K562 (cell line): ENCODE results near the gene ABHD8. TPM values are rescaled to one million over a fixed set of nuclear protein-coding genes. Genes with fewer than 3 reads are reported as not detected.
A peak's percentile ranks its signal among the peaks of the same experiment; 100 is the strongest.

ENCODE experiments used
- ARID4B ChIP-seq: sonication (generic); formaldehyde crosslinking; IDR thresholded peaks from 2 replicates; pipeline ENCODE4 v1.8.0; 2022; ENCODE audit warnings: mild to moderate bottlenecking, missing genetic modification reagents
- CAMTA2 ChIP-seq: fragments of 250-450 bp; sonication (Bioruptor Pico); conservative IDR thresholded peaks from 2 replicates; pipeline ENCODE4 v1.5.1; 2022
- CTBP1 ChIP-seq: fragments of 450-650 bp; IDR thresholded peaks from 2 replicates; pipeline ENCODE4 v1.6.1; 2016; ENCODE audit warnings: borderline replicate concordance
- DMBX1 ChIP-seq: fragments of 250-450 bp; sonication (Bioruptor Pico); IDR thresholded peaks from 2 replicates; pipeline ENCODE4 v1.8.0; 2022; ENCODE audit warnings: inconsistent platforms, mild to moderate bottlenecking, moderate library complexity, borderline replicate concordance
- ETV1 ChIP-seq: fragments of 450-650 bp; conservative IDR thresholded peaks from 2 replicates; pipeline ENCODE4 v1.6.1; 2016; ENCODE audit warnings: missing genetic modification characterization, control low read depth, low read depth, missing compliant biosample characterization
- HCFC1 ChIP-seq: IDR thresholded peaks from 2 replicates; pipeline ENCODE4 v1.6.1; 2012; ENCODE audit warnings: low read depth, low read length, improper control_type of control experiment
- KAT7 ChIP-seq: sonication (generic); formaldehyde crosslinking; IDR thresholded peaks from 2 replicates; pipeline ENCODE4 v1.8.0; 2022; ENCODE audit warnings: missing genetic modification reagents, mild to moderate bottlenecking, borderline replicate concordance
- KDM4B ChIP-seq, 2 experiments: fragments of 450-650 bp in 1 of 2; sonication (generic) in 1 of 2; IDR thresholded peaks; 2 replicates each; pipeline ENCODE4 v1.6.1; 2016 to 2017; ENCODE audit warnings: borderline replicate concordance in 2 of 2, antibody characterized with exemption in 1 of 2, low read depth in 1 of 2, mild to moderate bottlenecking in 1 of 2
- MXI1 ChIP-seq: IDR thresholded peaks from 2 replicates; pipeline ENCODE4 v1.6.1; 2011; ENCODE audit warnings: low read depth, mild to moderate bottlenecking, improper control_type of control experiment, low read length
- MYC ChIP-seq, 2 experiments: fragments of 250-450 bp in 1 of 2; sonication (Bioruptor Pico) in 1 of 2; IDR thresholded peaks; 2 replicates each; pipeline versions ENCODE4 v1.5.1 to v1.6.1; 2012 to 2021; ENCODE audit warnings: low read depth in 2 of 2, borderline replicate concordance in 1 of 2, improper control_type of control experiment in 1 of 2, low read length in 1 of 2, mild to moderate bottlenecking in 1 of 2, moderate library complexity in 1 of 2
- NBN ChIP-seq: fragments of 450-650 bp; IDR thresholded peaks from 2 replicates; pipeline ENCODE4 v1.6.1; 2016; ENCODE audit warnings: low read depth, mild to moderate bottlenecking
- NFYB ChIP-seq: IDR thresholded peaks from 2 replicates; pipeline ENCODE4 v1.6.1; 2011; ENCODE audit warnings: mild to moderate bottlenecking, moderate library complexity; ENCODE audit not compliant: insufficient read length; ENCODE audit errors: extremely low read depth
- SIX5 ChIP-seq, 2 experiments: IDR thresholded peaks; 2 replicates each; pipeline ENCODE4 v1.6.1; 2011; ENCODE audit warnings: low read length in 2 of 2, borderline replicate concordance in 1 of 2, low read depth in 1 of 2, mild to moderate bottlenecking in 1 of 2, moderate library complexity in 1 of 2; ENCODE audit not compliant: insufficient read depth in 1 of 2
- SMARCE1 ChIP-seq: fragments of 450-650 bp; IDR thresholded peaks from 2 replicates; pipeline ENCODE4 v1.7.1; 2016; ENCODE audit warnings: mild to moderate bottlenecking
- TEAD1 ChIP-seq, 2 experiments: fragments of 450-650 bp in 1 of 2; sonication (generic) in 1 of 2; formaldehyde crosslinking; IDR thresholded peaks; 2 replicates each; pipeline versions ENCODE4 v1.4.0 to v1.8.0; 2020 to 2022; ENCODE audit warnings: mild to moderate bottlenecking in 2 of 2, missing genetic modification reagents in 1 of 2
- TFAP4 ChIP-seq: sonication (generic); formaldehyde crosslinking; IDR thresholded peaks from 2 replicates; pipeline ENCODE4 v1.8.0; 2022; ENCODE audit warnings: missing genetic modification reagents, mild to moderate bottlenecking, moderate library complexity, borderline replicate concordance
- ZNF197 ChIP-seq: fragments of 200-800 bp; sonication (Bioruptor generic); IDR thresholded peaks from 2 replicates; pipeline ENCODE4 v1.6.1; 2016; ENCODE audit warnings: low read depth, missing genetic modification characterization, missing compliant biosample characterization
- ZNF586 ChIP-seq: fragments of 450-650 bp; formaldehyde crosslinking; conservative IDR thresholded peaks from 2 replicates; pipeline ENCODE4 v1.4.0; 2020; ENCODE audit warnings: mild to moderate bottlenecking, moderate library complexity
- polyA plus RNA-seq, 8 experiments: library from polyadenylated mRNA; depleted of rRNA in 4 of 8; stranded (reverse) in 5 of 8; unstranded in 3 of 8; fragments of >200 nt; fragmentation: Nextera tagmentation in 2 of 8; fragmentation: Illumina TruSeq in 1 of 8; extraction: Ambion mirVana in 2 of 8; extraction: Trizol in 1 of 8; gene quantifications; 2 replicates each; pipeline versions ENCODE4 v1.2.1 to v1.2.3, GENCODE V29; 2011 to 2014; ENCODE audit warnings: inconsistent platforms in 1 of 8, missing spikeins in 1 of 8
- total RNA-seq, 7 experiments: library from RNA; depleted of rRNA in 6 of 7; stranded (reverse); fragments of >200 nt in 6 of 7; fragmentation: Illumina TruSeq in 2 of 7; extraction: Trizol in 2 of 7; gene quantifications; 2 replicates each; pipeline versions ENCODE4 v1.2.1 to v1.2.3, GENCODE V29; 2011 to 2021; ENCODE audit warnings: low replicate concordance in 1 of 7
- TF ChIP-seq, protein P1 (sequence below): fragments of 450-650 bp; IDR thresholded peaks from 2 replicates; pipeline ENCODE4 v1.6.1; 2017; ENCODE audit warnings: antibody characterized with exemption

ABHD8 gene
- total and polyA plus RNA-seq, 9 of the 15 experiments (the other 6 are each of a cell fraction or from before 2014, with no cell fraction given), result 0.04 to 6.6 (median 2.0) TPM; not detected in 1

- peak; percentile 82 for TF ChIP-seq TFAP4 (CRISPR knock-in tag)
- peak; percentile 85 for TF ChIP-seq KAT7
- TF ChIP-seq ARID4B (CRISPR knock-in tag), result peak; percentile 84
- peak in 1 of 2 experiments; percentile 46; a peak in 1 of 4 replicates for TF ChIP-seq TEAD1 (CRISPR knock-in tag; IDR thresholded peaks at IDR 0.05)
- no peak for TF ChIP-seq KDM4B (IDR thresholded peaks at IDR 0.05; ENCODE audit: borderline replicate concordance in 2 of 2, low read depth in 1 of 2)
- TF ChIP-seq SIX5 (IDR thresholded peaks at IDR 0.05; ENCODE audit: borderline replicate concordance in 1 of 2, insufficient read depth in 1 of 2, low read depth in 1 of 2, low read length in 2 of 2), result peak; percentile 80 to 84
- TF ChIP-seq, protein P1, sequence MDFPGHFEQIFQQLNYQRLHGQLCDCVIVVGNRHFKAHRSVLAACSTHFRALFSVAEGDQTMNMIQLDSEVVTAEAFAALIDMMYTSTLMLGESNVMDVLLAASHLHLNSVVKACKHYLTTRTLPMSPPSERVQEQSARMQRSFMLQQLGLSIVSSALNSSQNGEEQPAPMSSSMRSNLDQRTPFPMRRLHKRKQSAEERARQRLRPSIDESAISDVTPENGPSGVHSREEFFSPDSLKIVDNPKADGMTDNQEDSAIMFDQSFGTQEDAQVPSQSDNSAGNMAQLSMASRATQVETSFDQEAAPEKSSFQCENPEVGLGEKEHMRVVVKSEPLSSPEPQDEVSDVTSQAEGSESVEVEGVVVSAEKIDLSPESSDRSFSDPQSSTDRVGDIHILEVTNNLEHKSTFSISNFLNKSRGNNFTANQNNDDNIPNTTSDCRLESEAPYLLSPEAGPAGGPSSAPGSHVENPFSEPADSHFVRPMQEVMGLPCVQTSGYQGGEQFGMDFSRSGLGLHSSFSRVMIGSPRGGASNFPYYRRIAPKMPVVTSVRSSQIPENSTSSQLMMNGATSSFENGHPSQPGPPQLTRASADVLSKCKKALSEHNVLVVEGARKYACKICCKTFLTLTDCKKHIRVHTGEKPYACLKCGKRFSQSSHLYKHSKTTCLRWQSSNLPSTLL, result peak; percentile 99
- TF ChIP-seq ZNF197 (CRISPR knock-in tag), result peak; percentile 45; the same call in 1 of the 2 replicates
- TF ChIP-seq HCFC1, result peak; percentile 94
- TF ChIP-seq SMARCE1, result no peak
- peak; percentile 64 for TF ChIP-seq ETV1 (tag)
- no peak for TF ChIP-seq MXI1
- TF ChIP-seq NFYB, result peak; percentile 96
- no peak; the same call in 1 of the 2 replicates for TF ChIP-seq NBN
- TF ChIP-seq CAMTA2 (CRISPR knock-in tag), result no peak
- TF ChIP-seq CTBP1, result peak; percentile 50; the same call in 1 of the 2 replicates
- no peak for TF ChIP-seq DMBX1 (CRISPR knock-in tag)
- 0 out of 2 replicates have a peak, but pooled peaks have one; percentile 15 for TF ChIP-seq MYC (IDR thresholded peaks at IDR 0.05; ENCODE audit: low read depth, low read length)
- TF ChIP-seq MYC (CRISPR knock-in tag; IDR thresholded peaks at IDR 0.05; ENCODE audit: borderline replicate concordance, low read depth), result peak; percentile 54; the same call in 1 of the 2 replicates
- TF ChIP-seq ZNF586 (CRISPR knock-in tag), result no peak
Measured at GRCh38 chr19:17309198-17309964, 6.2 kb upstream of the ABHD8 start, which contains the start of gene DDA1 (continued).
